Measurements from ENCODE around the gene KAT5.
A peak's percentile ranks its signal among the peaks of the same experiment; 100 is the strongest.

Gene KAT5

GRCh38 chr11:65711785-65712632 lies at the start of gene KAT5:
Gene KAT5 (plus strand): TSS chr11:65712252. CDS start chr11:65712268, 16 bp downstream.
- Histone ChIP-seq H3K9me2 (replicated peaks; ENCODE audit: control insufficient read depth, low read length) (no peaks in the 10 kb centered on the region), H3K4me3 (ENCODE audit: low read length) (peak within 1 kb of the TSS; percentile 95), H3K27ac (ENCODE audit: low read depth, low read length) (peak within 1 kb of the TSS; percentile 88), H3K9me3 (ENCODE audit: control insufficient read depth, insufficient read depth, low read length) (no peaks in the 10 kb centered on the region), H3K4me2 (ENCODE audit: low read length) (peak within 1 kb of the TSS; percentile 93), H3F3A (ENCODE audit: control insufficient read depth, insufficient read depth) (no peaks in the 10 kb centered on the region), H4K20me1 (ENCODE audit: control insufficient read depth, insufficient read depth, low read depth, low read length) (no peaks in the 10 kb centered on the region), H3K36me3 (ENCODE audit: control insufficient read depth, low read length) (peaks cover 42% of the 10 kb centered on the region), H3K79me2 (ENCODE audit: control insufficient read depth, low read length) (peaks cover 18% of the 10 kb centered on the region), H3K27me3 (ENCODE audit: control insufficient read depth, low read length) (no peaks in the 10 kb centered on the region), H3K4me1 (ENCODE audit: control insufficient read depth, low read length) (peaks cover 22% of the 10 kb centered on the region)
- TF ChIP-seq, protein P1, sequence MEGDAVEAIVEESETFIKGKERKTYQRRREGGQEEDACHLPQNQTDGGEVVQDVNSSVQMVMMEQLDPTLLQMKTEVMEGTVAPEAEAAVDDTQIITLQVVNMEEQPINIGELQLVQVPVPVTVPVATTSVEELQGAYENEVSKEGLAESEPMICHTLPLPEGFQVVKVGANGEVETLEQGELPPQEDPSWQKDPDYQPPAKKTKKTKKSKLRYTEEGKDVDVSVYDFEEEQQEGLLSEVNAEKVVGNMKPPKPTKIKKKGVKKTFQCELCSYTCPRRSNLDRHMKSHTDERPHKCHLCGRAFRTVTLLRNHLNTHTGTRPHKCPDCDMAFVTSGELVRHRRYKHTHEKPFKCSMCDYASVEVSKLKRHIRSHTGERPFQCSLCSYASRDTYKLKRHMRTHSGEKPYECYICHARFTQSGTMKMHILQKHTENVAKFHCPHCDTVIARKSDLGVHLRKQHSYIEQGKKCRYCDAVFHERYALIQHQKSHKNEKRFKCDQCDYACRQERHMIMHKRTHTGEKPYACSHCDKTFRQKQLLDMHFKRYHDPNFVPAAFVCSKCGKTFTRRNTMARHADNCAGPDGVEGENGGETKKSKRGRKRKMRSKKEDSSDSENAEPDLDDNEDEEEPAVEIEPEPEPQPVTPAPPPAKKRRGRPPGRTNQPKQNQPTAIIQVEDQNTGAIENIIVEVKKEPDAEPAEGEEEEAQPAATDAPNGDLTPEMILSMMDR (IDR thresholded peaks at IDR 0.05; ENCODE audit: low read depth, low read length, poor library complexity, severe bottlenecking) = peak; percentile 87
- TF ChIP-seq EZH2phosphoT487 (IDR thresholded peaks at IDR 0.05; ENCODE audit: borderline replicate concordance, low read length) = no peak

DNA sequence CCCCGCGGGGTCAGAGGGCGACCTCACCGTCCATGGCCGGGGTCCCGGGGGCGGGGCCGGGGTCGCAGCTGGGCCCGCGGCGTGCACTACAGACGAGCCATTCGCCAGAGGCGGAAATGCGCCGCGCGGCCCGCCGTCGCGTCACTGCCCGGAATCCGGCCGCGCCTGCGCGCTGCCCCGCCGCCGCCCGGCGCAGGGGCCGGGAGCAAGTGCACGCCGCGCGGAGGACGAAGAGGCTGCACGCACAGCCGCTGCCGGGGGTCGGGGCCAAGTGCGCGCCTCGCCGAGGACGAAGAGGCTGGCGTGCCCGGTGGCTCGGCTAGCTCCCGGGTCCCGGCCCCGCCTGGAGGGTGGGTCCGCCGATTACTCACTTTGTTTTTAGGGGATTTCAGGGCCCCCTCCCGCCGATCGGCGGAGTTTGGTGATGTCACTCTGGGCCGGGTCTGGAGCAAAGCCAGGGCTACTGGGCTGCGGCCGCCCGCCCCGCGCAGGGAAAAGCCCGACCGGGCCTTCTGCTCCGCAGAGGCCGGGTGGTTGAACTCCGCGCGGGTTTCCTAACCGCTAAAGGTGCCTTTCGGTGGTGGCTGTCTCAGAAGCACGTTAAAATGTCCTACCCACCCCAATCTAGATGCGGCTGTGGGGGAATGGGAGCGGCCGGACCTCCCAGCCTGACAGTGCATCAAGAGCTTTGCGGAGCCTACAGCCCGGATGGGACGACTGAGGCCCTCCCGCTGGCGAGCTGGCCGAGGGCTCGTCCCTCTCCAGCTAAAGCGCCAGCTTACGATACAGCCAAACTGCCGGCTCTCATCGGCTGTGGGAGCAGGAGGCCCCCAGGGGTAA lies 49.0 kb upstream of the KAT5 start, which contains the start of gene RELA:
Gene RELA, minus strand, starts transcription at position 118 of the 840 bp plus-strand sequence. Its CDS starts 84 bp downstream, at position 34.
- H3K9me2 ChIP-seq (replicated peaks; ENCODE audit: control insufficient read depth, low read length) = no peaks in the 10 kb centered on the region
- peaks cover 12% of the 10 kb centered on the region for H4K20me1 ChIP-seq (ENCODE audit: control insufficient read depth, insufficient read depth, low read depth, low read length)
- TF ChIP-seq, protein P1 (IDR thresholded peaks at IDR 0.05; ENCODE audit: low read depth, low read length, poor library complexity, severe bottlenecking) = no peak
- H3K79me2 ChIP-seq (ENCODE audit: control insufficient read depth, low read length) = peaks cover 37% of the 10 kb centered on the region
- peak within 1 kb of the TSS; percentile 98 for H3K4me2 ChIP-seq (ENCODE audit: low read length)
- peak within 1 kb of the TSS; percentile 96 for H3K4me3 ChIP-seq (ENCODE audit: low read length)
- H3K27ac ChIP-seq (ENCODE audit: low read depth, low read length) = peak within 1 kb of the TSS; percentile 79
- H3K4me1 ChIP-seq (ENCODE audit: control insufficient read depth, low read length) = peaks cover 10% of the 10 kb centered on the region
- H3F3A ChIP-seq (ENCODE audit: control insufficient read depth, insufficient read depth) = peaks cover 8% of the 10 kb centered on the region; the same call in 1 of the 2 replicates
- peaks cover 41% of the 10 kb centered on the region for H3K36me3 ChIP-seq (ENCODE audit: control insufficient read depth, low read length)
- H3K27me3 ChIP-seq (ENCODE audit: control insufficient read depth, low read length) = no peaks in the 10 kb centered on the region
- no peaks in the 10 kb centered on the region for H3K9me3 ChIP-seq (ENCODE audit: control insufficient read depth, insufficient read depth, low read length)

DNA sequence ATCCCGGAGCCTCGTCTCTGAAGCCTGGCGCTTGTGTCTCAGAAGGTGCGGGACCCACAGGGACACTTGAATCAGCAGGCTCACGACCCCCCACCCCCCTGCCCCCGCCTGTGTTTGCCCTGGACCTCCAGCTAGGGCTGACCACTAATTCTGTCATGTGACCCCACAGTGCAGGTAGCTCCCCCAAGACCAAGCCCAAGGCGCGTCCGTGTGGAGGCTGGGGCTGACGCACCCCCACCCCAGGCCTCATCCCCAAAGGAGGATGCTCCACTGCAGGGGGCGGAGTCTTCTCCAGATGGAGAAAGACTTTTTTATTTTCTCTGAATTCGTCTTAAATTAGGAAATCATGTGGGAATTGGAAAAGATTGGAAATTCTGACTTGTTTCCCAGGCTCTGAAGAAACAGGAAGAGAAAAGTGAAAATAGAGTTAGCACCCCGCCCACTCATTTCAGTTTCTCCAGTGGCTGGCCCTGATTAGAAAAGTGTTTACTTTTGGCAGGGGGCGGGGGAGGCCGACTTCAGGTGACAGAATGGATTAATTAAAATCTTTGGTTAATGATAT lies 48.3 kb upstream of the KAT5 start:
- H3K27me3 ChIP-seq (ENCODE audit: control insufficient read depth, low read length) = no peaks in the 10 kb centered on the region
- H3K4me1 ChIP-seq (ENCODE audit: control insufficient read depth, low read length) = peaks cover 10% of the 10 kb centered on the region
- peaks cover 8% of the 10 kb centered on the region; the same call in 1 of the 2 replicates for H3F3A ChIP-seq (ENCODE audit: control insufficient read depth, insufficient read depth)
- H4K20me1 ChIP-seq (ENCODE audit: control insufficient read depth, insufficient read depth, low read depth, low read length) = peaks cover 12% of the 10 kb centered on the region
- peaks cover 34% of the 10 kb centered on the region for H3K36me3 ChIP-seq (ENCODE audit: control insufficient read depth, low read length)
- no peaks in the 10 kb centered on the region for H3K9me2 ChIP-seq (replicated peaks; ENCODE audit: control insufficient read depth, low read length)
- peak overlapping the region; percentile 79 for H3K27ac ChIP-seq (ENCODE audit: low read depth, low read length)
- H3K9me3 ChIP-seq (ENCODE audit: control insufficient read depth, insufficient read depth, low read length) = no peaks in the 10 kb centered on the region
- H3K4me2 ChIP-seq (ENCODE audit: low read length) = peak overlapping the region; percentile 80
- H3K4me3 ChIP-seq (ENCODE audit: low read length) = peak overlapping the region; percentile 96
- TF ChIP-seq, protein P1 (IDR thresholded peaks at IDR 0.05; ENCODE audit: low read depth, low read length, poor library complexity, severe bottlenecking) = no peak
- TF ChIP-seq EZH2phosphoT487 (IDR thresholded peaks at IDR 0.05; ENCODE audit: borderline replicate concordance, low read length) = no peak
- peaks cover 37% of the 10 kb centered on the region for H3K79me2 ChIP-seq (ENCODE audit: control insufficient read depth, low read length)
